HUDEP-2 (cell line): ENCODE data around the gene RNF227.

Source experiments
- DNase-seq, 76 experiments: peaks; one replicate each; lab custom pipeline; 2025; ENCODE audit not compliant: unreplicated experiment in 76 of 76; lab: John Stamatoyannopoulos, UW

The RNF227 gene

DNA sequence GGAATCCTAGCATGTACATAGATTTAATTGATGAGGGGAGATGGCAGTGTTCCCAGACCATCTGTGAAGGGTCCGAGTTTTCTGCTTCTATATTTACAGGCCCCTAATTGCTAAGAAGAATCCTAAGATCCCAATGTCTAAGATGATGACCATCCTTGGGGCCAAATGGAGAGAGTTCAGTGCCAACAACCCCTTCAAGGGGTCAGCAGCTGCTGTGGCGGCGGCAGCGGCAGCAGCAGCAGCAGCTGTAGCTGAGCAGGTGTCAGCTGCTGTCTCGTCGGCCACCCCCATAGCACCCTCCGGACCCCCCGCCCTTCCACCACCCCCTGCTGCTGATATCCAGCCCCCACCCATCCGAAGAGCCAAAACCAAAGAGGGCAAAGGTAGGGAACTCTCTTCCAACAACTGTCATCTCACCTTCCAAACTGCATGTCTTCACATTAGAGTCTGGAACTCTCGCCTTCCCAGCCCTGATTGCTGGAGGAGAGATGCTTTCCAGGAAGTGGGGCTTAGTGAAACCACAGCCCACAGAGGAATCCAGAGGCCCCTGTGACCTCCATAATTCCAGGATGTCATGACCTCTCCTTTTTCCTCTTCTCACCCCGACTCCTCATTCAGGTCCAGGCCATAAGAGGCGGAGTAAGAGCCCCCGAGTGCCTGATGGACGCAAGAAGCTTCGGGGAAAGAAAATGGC lies 22.8 kb downstream of the RNF227 start:
- no peak for DNase-seq

DNA sequence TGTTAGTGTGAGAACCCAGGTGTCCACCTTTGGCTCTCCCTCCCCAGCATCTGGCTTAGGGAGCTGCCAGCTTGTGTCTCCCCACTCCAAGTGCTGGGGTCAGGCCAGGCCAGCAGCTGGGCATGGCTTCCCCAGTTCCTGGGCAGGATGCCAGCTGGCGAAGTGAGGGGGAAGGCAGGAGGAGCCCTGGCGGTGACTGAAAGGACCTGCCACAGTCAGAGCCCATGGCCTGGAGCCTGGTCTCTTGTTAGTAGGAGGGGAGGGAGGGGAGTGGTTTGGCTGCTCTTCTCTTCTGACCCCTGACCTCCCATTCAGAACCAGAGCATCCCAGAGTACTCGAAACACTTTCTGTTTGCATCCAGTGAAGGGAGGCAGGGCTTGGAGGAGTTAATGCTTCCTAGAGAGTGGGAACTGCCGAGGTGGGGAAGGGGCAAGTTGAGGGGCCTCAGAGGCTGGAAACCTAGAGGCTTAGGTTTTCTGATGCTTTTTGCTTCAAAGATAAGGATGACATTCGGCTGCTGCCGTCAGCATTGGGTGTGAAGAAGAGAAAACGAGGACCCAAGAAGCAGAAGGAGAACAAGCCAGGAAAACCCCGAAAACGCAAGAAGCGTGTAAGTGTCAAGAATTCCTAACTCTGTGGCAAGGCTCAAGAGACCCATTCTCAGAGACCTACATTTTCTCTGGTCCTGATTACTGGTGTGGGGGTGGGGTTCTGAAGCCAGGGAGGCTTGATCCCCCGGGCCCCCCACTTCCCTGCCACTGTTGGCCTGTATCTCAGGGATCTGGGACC lies 26.7 kb downstream of the RNF227 start:
- peak in 71 of 76 experiments; percentile 53 to 96 (median 89) for DNase-seq

DNA sequence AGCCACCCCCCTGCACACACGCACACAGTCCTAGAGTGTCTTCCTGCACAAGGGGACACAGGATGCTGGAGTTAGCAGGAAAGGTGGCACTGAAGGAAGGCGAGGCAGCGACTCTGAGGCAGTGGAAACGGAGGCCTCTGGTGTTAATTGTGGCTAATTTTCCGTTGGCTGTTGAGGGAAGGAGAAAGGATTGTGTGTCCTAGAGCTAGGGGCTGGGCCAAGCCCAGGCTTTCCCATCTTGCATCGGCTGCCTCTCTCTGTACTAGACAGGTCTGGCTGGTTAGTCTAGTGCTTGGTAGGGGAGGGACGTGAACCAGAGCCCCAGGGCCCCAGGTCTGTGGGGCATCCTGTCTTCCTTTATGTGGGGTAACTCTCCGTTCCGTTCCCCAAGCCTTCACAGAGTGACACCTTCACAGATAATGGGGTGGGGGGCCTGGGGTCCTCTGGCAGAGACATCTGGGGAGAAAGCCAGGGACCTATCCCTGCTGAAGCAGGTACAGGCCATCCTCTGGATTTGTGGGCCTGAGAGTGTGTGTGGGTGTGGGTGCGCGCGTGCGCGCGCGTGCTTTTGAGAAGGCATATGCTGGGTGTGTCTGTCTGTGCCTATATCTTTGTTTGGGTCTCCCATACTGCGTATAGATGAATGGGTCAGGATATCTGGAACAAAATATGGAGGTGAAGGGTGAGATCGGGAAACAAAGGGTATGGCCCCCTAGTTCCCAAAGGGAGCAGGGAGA lies 27.7 kb downstream of the RNF227 start, which contains the start of gene CHD3:
TSS of gene CHD3 (plus strand) at position 606 of the 737 bp plus-strand sequence. CDS start 212 bp downstream, outside the sequence.
- DNase-seq: peak in 1 of 76 experiments; percentile 1

DNA sequence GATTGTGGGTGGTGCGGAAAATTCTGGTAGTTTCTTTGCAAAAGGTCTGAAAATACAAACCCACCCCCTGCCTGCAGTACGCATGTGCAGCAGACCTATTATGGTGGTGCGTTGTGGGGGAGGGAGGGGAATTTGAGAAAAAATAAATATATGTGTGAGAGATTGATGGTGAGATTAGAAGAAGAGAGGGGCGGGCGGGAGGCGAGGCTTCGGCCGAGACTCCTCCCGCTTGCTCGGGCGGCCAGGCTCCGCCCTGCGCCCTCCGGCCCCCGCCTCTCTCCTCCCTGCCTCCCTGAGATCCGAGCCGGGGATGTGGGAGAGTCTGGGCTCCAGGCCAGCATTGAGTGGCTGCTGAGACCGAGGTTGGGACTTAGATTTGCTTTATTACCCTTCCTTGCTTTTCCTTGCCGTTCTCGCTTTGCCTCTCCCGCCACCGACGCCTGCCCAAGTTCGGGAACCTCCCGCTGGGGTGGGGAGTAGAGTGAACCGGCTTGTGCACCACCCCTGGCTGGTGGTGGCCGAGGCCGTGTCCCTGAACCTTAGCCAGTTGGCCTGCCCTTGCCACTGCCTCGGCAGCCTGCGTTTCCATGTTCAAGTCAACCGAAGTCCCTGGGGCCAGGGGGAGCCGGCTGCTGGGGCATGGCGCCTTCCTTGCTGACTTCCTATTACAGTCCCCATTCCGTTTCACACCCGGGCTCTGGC lies 28.5 kb downstream of the RNF227 start:
- peak in 72 of 76 experiments; percentile 35 to 98 (median 84) for DNase-seq

DNA sequence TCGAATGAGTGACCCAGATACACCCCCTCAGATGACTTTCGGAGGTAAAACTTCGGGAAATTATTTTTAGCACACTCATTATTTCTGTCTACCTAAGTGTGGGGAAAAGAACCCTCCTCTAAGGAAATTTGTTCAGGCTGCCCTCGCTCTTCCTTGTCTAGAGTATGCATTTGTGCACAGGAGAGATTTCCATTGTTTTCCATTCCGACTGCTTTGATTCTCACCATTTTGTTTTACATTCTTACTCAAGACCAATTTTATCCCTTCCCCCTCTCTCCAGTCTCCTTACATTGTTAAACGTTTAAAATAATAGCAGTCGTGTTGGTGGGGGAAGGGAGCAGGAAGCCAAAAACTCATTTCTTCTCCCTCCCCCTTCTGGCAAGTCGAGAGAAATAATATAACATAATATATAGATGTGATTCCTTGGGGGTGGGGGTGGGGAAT lies 29.0 kb downstream of the RNF227 start:
- no peak for DNase-seq

DNA sequence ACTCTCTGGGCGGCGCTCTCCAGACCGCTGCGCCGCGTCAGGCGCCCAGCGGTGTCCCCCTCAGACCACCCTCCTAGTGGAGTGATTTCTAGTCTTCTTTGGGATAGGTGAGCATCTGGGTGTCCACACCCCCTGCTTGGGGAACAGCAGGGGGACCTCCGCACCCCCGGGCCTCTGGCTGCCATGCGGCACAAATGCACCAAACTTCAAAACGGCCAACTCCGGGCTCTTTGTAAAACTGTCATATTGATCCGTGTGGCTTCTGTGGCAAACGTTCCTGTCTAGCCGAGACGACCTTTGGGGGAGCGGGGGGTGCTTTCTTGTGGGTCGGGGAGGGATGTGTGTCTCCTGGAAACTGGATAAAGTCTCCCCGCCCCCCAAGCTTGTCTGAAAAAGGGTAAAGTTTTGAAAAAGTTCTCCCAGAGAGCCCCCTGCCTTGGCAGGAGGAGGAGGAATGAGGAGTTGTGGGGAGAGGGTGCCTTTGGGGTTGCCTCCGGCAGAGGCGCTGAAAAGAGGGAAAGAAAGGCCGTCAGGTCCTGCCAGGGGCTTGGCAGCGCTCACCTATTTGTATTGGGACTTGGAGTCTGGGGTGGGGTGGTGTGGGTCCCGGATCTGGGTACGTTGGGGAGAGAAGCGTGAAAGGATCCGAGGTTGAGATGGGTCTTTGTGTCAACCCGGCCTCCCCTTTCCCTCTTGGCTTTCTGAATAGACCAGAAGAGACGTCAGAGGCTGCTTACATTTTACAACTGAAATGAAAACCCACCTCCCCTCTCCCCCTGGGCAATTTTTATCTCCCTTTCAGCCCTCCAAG lies 29.7 kb downstream of the RNF227 start:
- DNase-seq: peak in 16 of 76 experiments; percentile 8 to 43 (median 35)

DNA sequence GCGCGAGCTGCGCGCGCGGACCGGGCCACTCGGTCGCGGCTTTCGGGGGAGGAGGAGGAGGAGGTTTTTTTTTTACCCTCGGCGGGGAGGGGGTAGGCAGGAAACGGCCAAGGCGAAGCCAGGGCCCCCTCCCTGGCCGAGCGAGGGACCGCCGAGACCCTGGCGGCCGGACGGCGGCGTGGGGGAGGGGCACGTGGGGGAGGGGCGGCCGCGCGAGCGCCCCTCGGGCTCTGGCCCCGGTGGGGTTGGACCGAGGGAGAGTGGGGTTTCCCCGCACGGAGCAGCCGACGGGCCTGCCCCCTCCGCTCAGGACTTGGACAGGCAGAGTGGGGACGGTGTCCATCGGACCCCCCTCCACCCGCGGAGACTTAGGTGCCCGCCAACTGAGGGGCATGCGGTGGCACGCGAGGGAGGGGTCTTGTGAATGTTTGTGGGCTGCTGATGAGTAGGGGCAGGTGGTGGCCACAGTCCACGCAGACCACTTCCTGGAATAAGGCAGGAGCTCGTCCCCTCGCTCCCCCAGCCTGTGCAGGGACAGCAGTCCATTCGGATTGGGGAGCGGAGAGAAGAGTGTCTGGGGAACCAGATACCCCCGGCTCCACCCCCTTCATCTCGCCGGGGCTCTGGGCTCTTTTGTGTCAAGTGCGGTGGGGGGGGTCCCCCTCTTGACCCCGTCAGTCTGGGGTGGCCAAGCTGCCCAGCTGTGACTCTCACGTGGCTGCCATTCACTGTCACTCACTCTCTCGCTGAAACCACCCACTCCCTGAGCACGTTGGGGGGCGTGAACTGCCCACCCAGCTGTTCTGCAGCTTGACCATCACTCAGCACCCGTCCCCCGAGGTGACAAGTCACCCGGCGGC lies 30.5 kb downstream of the RNF227 start:
- DNase-seq: peak in 35 of 76 experiments; percentile 5 to 70 (median 30)

DNA sequence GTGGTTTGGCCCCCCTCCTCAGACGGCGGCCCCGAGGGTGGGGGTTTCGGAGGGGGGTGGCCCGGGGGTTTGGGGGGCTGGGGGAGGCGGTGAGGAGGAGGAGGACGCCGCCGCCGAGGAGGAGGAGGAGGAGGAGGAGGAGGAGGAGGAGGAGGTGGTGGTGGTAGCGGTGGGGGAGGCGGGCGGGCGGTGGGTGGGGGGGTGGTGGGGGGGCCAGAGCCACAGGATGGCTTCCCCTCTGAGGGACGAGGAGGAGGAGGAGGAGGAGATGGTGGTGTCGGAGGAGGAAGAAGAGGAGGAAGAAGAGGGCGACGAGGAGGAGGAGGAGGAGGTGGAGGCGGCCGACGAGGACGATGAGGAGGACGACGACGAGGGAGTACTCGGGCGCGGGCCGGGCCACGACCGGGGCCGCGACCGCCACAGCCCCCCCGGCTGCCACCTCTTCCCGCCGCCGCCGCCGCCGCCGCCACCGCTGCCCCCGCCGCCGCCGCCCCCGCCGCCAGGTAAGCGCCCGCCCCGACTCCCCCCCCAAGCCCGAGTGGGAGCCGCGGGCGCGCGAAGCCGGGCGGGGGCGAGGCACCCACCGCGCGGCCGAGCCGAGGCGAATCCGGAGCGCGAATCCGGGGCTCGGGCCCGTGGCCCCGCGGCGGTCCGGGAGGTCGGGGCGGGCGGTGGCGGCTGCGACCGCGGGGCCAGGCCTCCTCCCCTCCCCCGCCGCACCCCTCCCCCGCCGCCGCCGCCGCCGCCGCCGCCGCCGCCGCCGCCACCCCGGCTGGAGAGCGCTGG lies 31.3 kb downstream of the RNF227 start:
- DNase-seq: peak in 9 of 76 experiments; percentile 7 to 37 (median 17)

DNA sequence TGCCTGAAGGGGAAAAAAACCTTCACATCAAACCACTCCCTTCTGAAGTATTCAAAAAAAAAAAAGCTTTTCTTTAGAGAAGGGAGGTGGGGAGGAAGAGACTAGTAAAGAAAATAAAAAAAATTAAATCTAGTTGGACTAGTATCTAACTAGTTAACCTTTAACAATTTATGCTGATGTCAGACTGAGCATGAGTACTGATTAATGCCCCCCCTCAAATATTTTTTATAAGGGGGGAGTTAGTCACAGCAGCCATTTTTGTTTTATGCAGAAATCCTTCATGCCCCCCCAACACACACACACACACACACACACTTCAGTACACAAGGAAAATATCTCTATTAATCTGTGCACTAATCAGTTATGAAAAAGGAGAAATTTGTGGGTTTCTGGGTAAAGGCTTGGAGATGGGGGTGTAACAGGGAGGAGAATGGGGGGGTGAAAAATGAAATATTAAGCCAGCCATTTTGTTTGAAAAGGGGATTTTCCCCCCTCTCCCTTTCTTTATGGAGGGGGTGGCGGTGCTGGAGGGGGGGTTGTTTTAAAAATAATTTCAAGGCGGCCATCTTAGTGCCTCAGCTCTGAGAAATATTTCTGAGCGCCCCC lies 32.2 kb downstream of the RNF227 start:
- DNase-seq: peak in 4 of 76 experiments; percentile 4 to 34 (median 6)

DNA sequence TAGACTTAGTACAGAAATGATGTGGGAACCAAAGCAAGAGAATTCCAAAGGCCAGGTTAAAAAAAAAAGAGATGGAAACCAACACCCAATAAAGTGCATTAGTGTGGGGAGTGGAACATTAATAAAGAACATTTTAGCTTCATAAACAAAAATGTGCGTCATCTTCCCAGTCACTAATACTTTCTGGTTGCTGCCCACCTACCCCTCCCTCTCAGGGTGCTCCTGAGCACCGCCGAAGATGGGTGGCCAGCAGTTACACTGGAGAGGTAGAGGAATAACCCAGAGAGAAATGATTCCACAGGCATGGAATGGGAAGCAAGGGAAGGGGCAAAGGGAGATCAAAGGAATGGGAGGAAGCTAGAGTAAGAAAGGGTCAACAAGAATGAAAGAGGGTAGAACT lies 33.5 kb downstream of the RNF227 start:
- DNase-seq: no peak

DNA sequence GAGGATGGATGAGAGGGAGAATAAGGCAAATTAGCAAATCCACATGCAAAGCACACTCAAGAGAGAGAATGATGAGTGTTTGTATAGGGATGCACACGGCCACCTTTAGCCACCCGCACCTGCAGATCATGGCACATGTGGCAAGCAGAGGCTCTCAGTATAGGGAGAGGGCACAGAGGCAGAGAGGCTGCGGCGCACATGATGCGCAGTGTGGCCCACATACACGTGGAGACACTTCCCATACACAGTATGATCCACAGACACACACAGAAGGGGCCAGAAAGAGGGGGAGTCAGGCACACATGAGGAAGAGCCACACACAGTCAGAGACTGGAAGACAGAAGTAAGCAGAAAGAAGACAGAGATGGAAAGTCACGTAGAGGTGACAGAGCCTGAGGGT lies 34.0 kb downstream of the RNF227 start:
- no peak for DNase-seq

DNA sequence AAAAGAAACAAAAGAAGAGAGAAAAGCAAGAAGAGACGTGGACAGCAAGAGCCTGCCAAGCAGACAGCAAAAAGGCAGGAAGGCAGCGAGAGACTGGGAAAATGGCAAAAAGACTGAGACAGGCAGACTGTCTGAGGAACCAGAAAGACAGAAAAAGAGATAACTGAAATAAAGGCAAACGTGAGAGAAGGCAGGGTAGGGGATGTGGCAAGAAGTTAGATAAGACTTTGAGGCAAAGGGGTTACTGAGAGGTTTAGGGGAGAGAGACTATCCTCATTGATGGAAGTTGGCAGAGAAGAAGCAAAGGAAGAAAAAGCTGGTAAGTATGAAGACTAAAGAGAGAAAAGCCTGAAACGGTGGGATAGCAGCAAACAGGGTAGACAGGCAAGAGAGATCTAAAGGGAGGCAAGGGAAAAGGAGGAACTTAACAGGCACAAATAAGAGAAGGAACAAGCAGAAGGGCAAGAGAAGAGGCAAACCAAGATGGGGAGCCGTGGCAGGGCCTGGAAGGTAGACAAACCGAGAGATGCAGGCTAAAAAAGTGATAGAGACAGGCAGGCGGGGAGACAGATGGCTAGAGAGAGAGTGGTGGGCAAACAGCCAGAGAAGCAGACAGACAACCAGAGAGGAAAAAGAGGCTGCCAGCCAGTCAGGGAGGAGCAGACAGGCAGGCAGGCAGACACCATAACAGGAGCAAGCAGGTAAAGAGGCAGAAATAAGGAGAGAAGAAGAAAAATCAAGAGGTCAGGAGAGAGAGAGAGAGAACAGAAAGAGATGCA lies 34.6 kb downstream of the RNF227 start:
- peak in 44 of 76 experiments; percentile 4 to 59 (median 32) for DNase-seq

DNA sequence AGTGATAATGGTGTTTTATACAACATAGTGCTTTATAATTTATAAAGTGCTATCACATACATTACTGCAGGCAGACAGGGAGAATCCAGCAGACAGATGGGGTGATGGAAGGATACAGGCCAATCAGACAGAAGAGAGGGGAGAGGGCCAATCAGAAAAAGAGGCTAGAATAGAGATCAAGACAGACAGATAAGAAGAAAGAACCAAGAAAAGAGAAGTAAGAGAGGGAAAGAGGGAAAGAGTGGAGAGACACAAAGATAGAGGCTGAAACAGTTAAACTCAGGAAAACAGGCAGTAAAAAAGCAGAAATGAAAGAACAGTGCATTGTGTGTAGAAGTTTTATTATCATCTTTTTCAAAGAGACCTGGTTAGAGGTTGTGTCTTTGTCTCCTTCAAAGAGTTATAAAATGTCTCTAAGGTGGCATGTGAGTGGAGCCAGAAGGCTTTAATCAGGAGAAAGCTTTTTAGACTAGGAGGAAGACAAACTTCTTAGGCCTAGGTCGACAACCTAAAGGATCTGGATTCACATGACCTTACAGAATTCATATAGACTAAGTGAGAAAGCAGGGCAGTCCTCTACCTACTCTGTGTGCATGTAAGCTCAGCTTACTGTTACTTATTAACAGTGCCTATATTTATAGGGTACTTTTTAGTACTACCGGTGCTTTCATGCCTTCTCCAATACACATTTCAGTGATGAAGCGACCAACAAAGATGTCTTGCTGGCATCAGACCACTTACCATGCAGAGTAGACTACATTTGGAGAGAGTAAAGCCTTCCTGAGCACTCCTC lies 35.8 kb downstream of the RNF227 start:
- no peak for DNase-seq

DNA sequence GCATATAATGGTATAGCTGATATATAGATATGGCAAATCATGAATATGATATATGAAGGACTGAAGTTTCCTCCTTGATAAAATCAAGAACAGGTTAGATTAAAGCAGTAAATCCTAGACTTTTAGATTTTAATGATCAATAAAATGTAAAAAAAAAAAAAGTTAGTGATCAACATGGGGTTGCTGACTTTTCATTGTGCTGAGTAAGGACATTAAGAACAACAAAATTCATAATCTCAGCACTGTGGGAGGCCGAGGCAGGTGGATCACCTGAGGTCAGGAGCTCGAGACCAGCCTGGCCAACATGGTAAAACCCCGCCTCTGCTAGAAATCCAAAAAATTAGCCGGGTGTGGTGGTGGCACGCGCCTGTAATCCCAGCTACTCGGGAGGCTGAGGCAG lies 37.9 kb downstream of the RNF227 start:
- no peak for DNase-seq

DNA sequence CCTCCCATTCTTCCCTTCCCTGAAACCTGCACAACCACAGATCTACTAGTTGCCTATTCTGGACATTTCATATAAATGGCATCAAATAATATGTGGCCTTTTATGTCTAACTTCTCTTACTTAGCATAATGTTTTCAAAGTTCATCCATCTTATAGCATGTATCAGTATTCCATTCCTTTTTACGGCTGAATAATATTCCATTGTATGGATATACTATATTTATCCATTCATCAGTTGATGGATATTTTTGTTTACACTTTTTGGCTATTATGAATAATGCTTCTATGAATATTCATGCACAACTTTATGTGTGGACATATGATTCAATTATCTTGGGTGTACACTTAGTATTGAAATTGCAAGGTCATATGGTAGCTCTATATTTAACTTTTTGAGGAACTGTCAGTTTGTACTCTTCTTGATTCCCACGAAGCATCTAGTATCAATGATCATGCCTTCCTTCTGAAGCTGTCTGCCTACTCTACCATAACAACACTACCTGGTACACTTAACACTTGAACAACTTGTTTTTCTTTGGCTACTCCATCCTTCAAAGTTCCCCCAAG lies 40.2 kb downstream of the RNF227 start:
- DNase-seq: no peak

DNA sequence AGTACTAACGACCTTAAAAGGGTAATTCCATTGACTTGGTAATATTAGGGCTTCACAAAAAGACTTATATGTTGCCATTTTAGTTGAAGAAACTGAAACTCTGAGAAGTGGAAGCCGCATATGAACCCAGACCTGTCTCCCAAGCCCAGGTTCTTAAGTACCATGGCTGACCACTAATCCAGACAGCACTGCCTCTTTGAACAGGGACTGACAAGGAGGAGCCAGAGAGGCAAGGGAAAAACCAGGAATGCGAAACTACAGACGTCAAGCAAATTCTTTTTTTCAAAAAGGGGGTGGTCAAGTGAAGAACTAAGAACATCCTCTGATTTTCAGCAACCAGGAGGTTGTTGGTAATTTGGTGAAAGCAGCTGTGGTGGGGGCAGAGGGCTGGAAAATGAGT lies 43.0 kb downstream of the RNF227 start:
- DNase-seq: no peak
